Activated T-cell treated with anti-CD3 and anti-CD28 coated beads, Interleukin-2, amount 50 U/mL, for 72 hours (primary cell): ENCODE measurements around the gene RAD9B. TPM values are rescaled to one million over a fixed set of nuclear protein-coding genes. Genes with fewer than 3 reads are reported as not detected.
"Not testable (repeated sequence)": the region's sequence is repeated elsewhere in the genome, so short reads cannot be mapped to it uniquely, and the experiment has no call there.

Experiments
- ATAC-seq, 2 donors: fragments of 150-1000 bp; cut with Tn5 transposase; replicated peaks in 1 of 2; 2 replicates each; pipeline ENCODE4 v1.10.0; 2021; ENCODE audit warnings: moderate library complexity in 2 of 2, mild to moderate bottlenecking in 1 of 2
- DNase-seq, 2 donors: peaks; one replicate each; pipeline ENCODE4 v3.0.0; 2021 to 2022; ENCODE audit warnings: mixed read lengths in 1 of 2
- H3K27ac Mint-ChIP-seq: one replicate; pipeline ENCODE4 v1.8.0; 2022; ENCODE audit warnings: mild to moderate bottlenecking, moderate library complexity, mixed read lengths
- H3K27me3 Mint-ChIP-seq: one replicate; pipeline ENCODE4 v1.8.0; 2022; ENCODE audit warnings: low read depth, mixed read lengths
- H3K36me3 Mint-ChIP-seq, 2 donors: one replicate each; pipeline ENCODE4 v1.8.0; 2022; ENCODE audit warnings: mixed read lengths in 2 of 2, mild to moderate bottlenecking in 1 of 2; ENCODE audit not compliant: insufficient read depth in 2 of 2
- H3K4me1 Mint-ChIP-seq: one replicate; pipeline ENCODE4 v1.8.0; 2022; ENCODE audit warnings: low read depth, mixed read lengths
- H3K4me3 Mint-ChIP-seq, 2 donors: one replicate each; pipeline ENCODE4 v1.8.0; 2022; ENCODE audit warnings: mild to moderate bottlenecking in 2 of 2, mixed read lengths in 2 of 2, moderate library complexity in 2 of 2
- H3K9me3 Mint-ChIP-seq, 2 donors: one replicate each; pipeline ENCODE4 v1.8.0; 2022; ENCODE audit warnings: mixed read lengths in 2 of 2
- total RNA-seq, 2 donors: library from RNA; stranded (reverse); gene quantifications; one replicate each; pipeline ENCODE4 v1.2.3, GENCODE V29; 2022

The RAD9B gene
- 1 to 10 TPM; 2.3 to 4.4 TPM for total RNA-seq

- Mint-ChIP-seq H3K4me3 (peak within 1 kb of the TSS; percentile 94 to 96), H3K27me3 (no peaks in the 10 kb centered on the region), H3K4me1 (peaks cover 31% of the 10 kb centered on the region), H3K36me3 (peaks cover 12% of the 10 kb centered on the region in 2 donors), H3K27ac (peak within 1 kb of the TSS; percentile 98), H3K9me3 (peaks cover 0 to 1% of the 10 kb centered on the region in 2 donors)
- ATAC-seq (peak; percentile 98), DNase-seq (peak; percentile 99)
Measured at GRCh38 chr12:110501752-110502738, at the start of gene RAD9B, which contains the start of gene VPS29. Gene RAD9B (plus strand): TSS chr12:110502331. CDS start chr12:110502338, 7 bp downstream. Gene VPS29 (minus strand): TSS chr12:110502111. CDS start chr12:110502051, 60 bp downstream.

GRCh38 chr12:110453569-110454296 is 48.4 kb upstream of the RAD9B start:
- ATAC-seq (no peak), DNase-seq (no peak)
- Mint-ChIP-seq H3K9me3 (no peaks in the 10 kb centered on the region), H3K4me3 (no peak overlapping the region), H3K27ac (peak overlapping the region; percentile 24), H3K27me3 (no peaks in the 10 kb centered on the region), H3K36me3 (peaks cover 12 to 18% of the 10 kb centered on the region in 2 donors), H3K4me1 (peaks cover 23% of the 10 kb centered on the region)

- no peaks in the 10 kb centered on the region for H3K9me3 Mint-ChIP-seq
- no peak overlapping the region for H3K4me3 Mint-ChIP-seq
- peaks cover 7% of the 10 kb centered on the region for H3K4me1 Mint-ChIP-seq
- DNase-seq = no peak
- ATAC-seq = no peak
- H3K36me3 Mint-ChIP-seq = peaks cover 4 to 25% of the 10 kb centered on the region in 2 donors
- H3K27ac Mint-ChIP-seq = no peak overlapping the region
- no peaks in the 10 kb centered on the region for H3K27me3 Mint-ChIP-seq
Measured at GRCh38 chr12:110458756-110459155, 43.4 kb upstream of the RAD9B start.

GRCh38 chr12:110461189-110461588 is 40.9 kb upstream of the RAD9B start:
- not testable (repeated sequence) for H3K4me3 Mint-ChIP-seq, H3K27me3 Mint-ChIP-seq
- peaks cover 6 to 27% of the 10 kb centered on the region in 2 donors for H3K36me3 Mint-ChIP-seq

GRCh38 chr12:110465024-110465423 is 37.1 kb upstream of the RAD9B start:
- ATAC-seq = no peak
- peaks cover 11 to 16% of the 10 kb centered on the region in 2 donors for H3K36me3 Mint-ChIP-seq
- DNase-seq = no peak
- H3K27ac Mint-ChIP-seq = no peak overlapping the region
- no peak overlapping the region for H3K4me3 Mint-ChIP-seq
- H3K27me3 Mint-ChIP-seq = no peaks in the 10 kb centered on the region
- H3K4me1 Mint-ChIP-seq = peaks cover 40% of the 10 kb centered on the region
- no peaks in the 10 kb centered on the region for H3K9me3 Mint-ChIP-seq

More at GRCh38 chr12:110461189-110461588, 40.9 kb upstream of the RAD9B start:
- not testable (repeated sequence) for DNase-seq, ATAC-seq, H3K27ac Mint-ChIP-seq, H3K9me3 Mint-ChIP-seq
- H3K4me1 Mint-ChIP-seq = peaks cover 13% of the 10 kb centered on the region

- not testable (repeated sequence) for H3K27ac Mint-ChIP-seq, H3K9me3 Mint-ChIP-seq, ATAC-seq, H3K4me3 Mint-ChIP-seq, DNase-seq, H3K27me3 Mint-ChIP-seq
- peaks cover 11 to 18% of the 10 kb centered on the region in 2 donors for H3K36me3 Mint-ChIP-seq
- peaks cover 47% of the 10 kb centered on the region for H3K4me1 Mint-ChIP-seq
Measured at GRCh38 chr12:110465765-110466164, 36.4 kb upstream of the RAD9B start.

GRCh38 chr12:110466791-110467190 is 35.3 kb upstream of the RAD9B start:
- no peaks in the 10 kb centered on the region for H3K27me3 Mint-ChIP-seq
- H3K36me3 Mint-ChIP-seq = peaks cover 9 to 18% of the 10 kb centered on the region in 2 donors
- no peak overlapping the region for H3K27ac Mint-ChIP-seq
- no peak for DNase-seq
- H3K9me3 Mint-ChIP-seq = no peaks in the 10 kb centered on the region
- ATAC-seq = no peak
- H3K4me3 Mint-ChIP-seq = peak overlapping the region; percentile 89
- peaks cover 48% of the 10 kb centered on the region for H3K4me1 Mint-ChIP-seq

- Mint-ChIP-seq H3K27ac (peak overlapping the region; percentile 89), H3K27me3 (no peaks in the 10 kb centered on the region), H3K9me3 (no peaks in the 10 kb centered on the region), H3K4me1 (peaks cover 41% of the 10 kb centered on the region), H3K36me3 (peaks cover 9 to 16% of the 10 kb centered on the region in 2 donors), H3K4me3 (peak overlapping the region; percentile 89)
- ATAC-seq = no peak
- no peak for DNase-seq
Measured at GRCh38 chr12:110467847-110468213, 34.3 kb upstream of the RAD9B start.

- H3K27ac Mint-ChIP-seq = peak within 1 kb of the TSS; percentile 89
- peak; percentile 95 to 97 for DNase-seq
- H3K4me1 Mint-ChIP-seq = peaks cover 41% of the 10 kb centered on the region
- H3K36me3 Mint-ChIP-seq = peaks cover 9 to 11% of the 10 kb centered on the region in 2 donors
- no peaks in the 10 kb centered on the region for H3K27me3 Mint-ChIP-seq
- ATAC-seq = peak; percentile 83 to 90
- H3K4me3 Mint-ChIP-seq = peak within 1 kb of the TSS; percentile 89
- H3K9me3 Mint-ChIP-seq = no peaks in the 10 kb centered on the region
Measured at GRCh38 chr12:110468214-110469048, 33.7 kb upstream of the RAD9B start, which contains the start of the genes FAM216A and GPN3. Gene FAM216A (plus strand): TSS chr12:110468845. CDS start chr12:110468876, 31 bp downstream. Gene GPN3 (minus strand): TSS chr12:110468257. CDS start chr12:110468203, 54 bp downstream.

GRCh38 chr12:110475426-110475825 is 26.7 kb upstream of the RAD9B start:
- no peak overlapping the region for H3K4me3 Mint-ChIP-seq
- DNase-seq (no peak), ATAC-seq (no peak)
- peaks cover 2 to 17% of the 10 kb centered on the region in 2 donors for H3K36me3 Mint-ChIP-seq
- H3K27ac Mint-ChIP-seq = no peak overlapping the region
- peaks cover 4% of the 10 kb centered on the region for H3K4me1 Mint-ChIP-seq
- no peaks in the 10 kb centered on the region for H3K9me3 Mint-ChIP-seq
- no peaks in the 10 kb centered on the region for H3K27me3 Mint-ChIP-seq

GRCh38 chr12:110498984-110499706 is 3.0 kb upstream of the RAD9B start:
- Mint-ChIP-seq H3K27me3 (no peaks in the 10 kb centered on the region), H3K36me3 (peaks cover 14 to 20% of the 10 kb centered on the region in 2 donors), H3K4me1 (peaks cover 31% of the 10 kb centered on the region), H3K4me3 (peak overlapping the region; percentile 59 to 77), H3K9me3 (peaks cover 0 to 1% of the 10 kb centered on the region in 2 donors), H3K27ac (peak overlapping the region; percentile 95)
- ATAC-seq (no peak), DNase-seq (no peak)
